SK-N-SH treated with all-trans-retinoic acid at 6 μM for 48 hours (cell line): Measurements from ENCODE around the gene STK35.

Experiments used
- ATAC-seq: fragments of 200-7000 bp; cut with Tn5 transposase; 3 replicates; pipeline ENCODE4 v1.9.1; 2020; ENCODE audit warnings: mild to moderate bottlenecking, moderate library complexity
- ARNTL ChIP-seq: fragments of 450-650 bp; formaldehyde crosslinking; IDR thresholded peaks from 2 replicates; pipeline ENCODE4 v1.5.0; 2020; ENCODE audit warnings: low read depth, mild to moderate bottlenecking, moderate library complexity, borderline replicate concordance
- BACH2 ChIP-seq: fragments of 250-450 bp; sonication (Bioruptor Pico); IDR thresholded peaks from 2 replicates; pipeline ENCODE4 v1.9.0; 2021; ENCODE audit warnings: mild to moderate bottlenecking, borderline replicate concordance
- CREB5 ChIP-seq: fragments of 250-450 bp; sonication (Bioruptor Pico); IDR thresholded peaks from 2 replicates; pipeline ENCODE4 v1.5.1; 2020; ENCODE audit warnings: low read depth, mild to moderate bottlenecking, moderate library complexity
- CSDC2 ChIP-seq: fragments of 250-450 bp; sonication (Bioruptor Pico); IDR thresholded peaks from 2 replicates; pipeline ENCODE4 v1.5.0; 2020; ENCODE audit warnings: mild to moderate bottlenecking, moderate library complexity
- CSRNP3 ChIP-seq: fragments of 250-450 bp; sonication (Bioruptor Pico); IDR thresholded peaks from 2 replicates; pipeline ENCODE4 v1.5.1; 2021; ENCODE audit warnings: mild to moderate bottlenecking, moderate library complexity
- ESRRG ChIP-seq: fragments of 250-450 bp; sonication (Bioruptor Pico); IDR thresholded peaks from 2 replicates; pipeline ENCODE4 v1.6.1; 2021; ENCODE audit warnings: mild to moderate bottlenecking
- GLIS3 ChIP-seq: fragments of 250-450 bp; sonication (Bioruptor Pico); IDR thresholded peaks from 2 replicates; pipeline ENCODE4 v1.5.0; 2020; ENCODE audit warnings: mild to moderate bottlenecking, moderate library complexity
- ISL1 ChIP-seq: fragments of 250-450 bp; sonication (Bioruptor Pico); IDR thresholded peaks from 2 replicates; pipeline ENCODE4 v2.1.2; 2022; ENCODE audit warnings: mild to moderate bottlenecking, moderate library complexity
- OSR1 ChIP-seq: fragments of 250-450 bp; sonication (Bioruptor Pico); IDR thresholded peaks from 2 replicates; pipeline ENCODE4 v1.8.0; 2022; ENCODE audit warnings: moderate library complexity, mild to moderate bottlenecking, inconsistent platforms
- PATZ1 ChIP-seq: fragments of 250-450 bp; sonication (Bioruptor Pico); IDR thresholded peaks from 2 replicates; pipeline ENCODE4 v1.8.0; 2020; ENCODE audit warnings: mild to moderate bottlenecking, moderate library complexity, borderline replicate concordance
- POU6F1 ChIP-seq: fragments of 250-450 bp; sonication (Bioruptor Pico); IDR thresholded peaks from 2 replicates; pipeline ENCODE4 v1.8.0; 2021; ENCODE audit warnings: low read depth, mild to moderate bottlenecking, moderate library complexity, borderline replicate concordance
- PPARA ChIP-seq: fragments of 250-450 bp; sonication (Bioruptor Pico); IDR thresholded peaks from 2 replicates; pipeline ENCODE4 v1.5.0; 2020; ENCODE audit warnings: mild to moderate bottlenecking, borderline replicate concordance
- TCF4 ChIP-seq: fragments of 250-450 bp; sonication (Bioruptor Pico); IDR thresholded peaks from 2 replicates; pipeline ENCODE4 v1.8.0; 2021; ENCODE audit warnings: mild to moderate bottlenecking, moderate library complexity, borderline replicate concordance
- TOX ChIP-seq: fragments of 250-450 bp; sonication (Bioruptor Pico); IDR thresholded peaks from 2 replicates; pipeline ENCODE4 v1.8.0; 2021; ENCODE audit warnings: mild to moderate bottlenecking, moderate library complexity, borderline replicate concordance
- TSHZ2 ChIP-seq: fragments of 250-450 bp; sonication (Bioruptor Pico); IDR thresholded peaks from 2 replicates; pipeline ENCODE4 v1.5.0; 2020; ENCODE audit warnings: mild to moderate bottlenecking, moderate library complexity
- ZC3H10 ChIP-seq: fragments of 250-450 bp; sonication (Bioruptor Pico); IDR thresholded peaks from 2 replicates; pipeline ENCODE4 v1.5.1; 2021; ENCODE audit warnings: mild to moderate bottlenecking, moderate library complexity
- ZFP3 ChIP-seq: fragments of 250-450 bp; sonication (Bioruptor Pico); IDR thresholded peaks from 2 replicates; pipeline ENCODE4 v1.5.0; 2020; ENCODE audit warnings: mild to moderate bottlenecking, moderate library complexity
- ZFP30 ChIP-seq: fragments of 450-650 bp; formaldehyde crosslinking; IDR thresholded peaks from 2 replicates; pipeline ENCODE4 v1.5.0; 2022; ENCODE audit warnings: mild to moderate bottlenecking, moderate library complexity
- ZNF565 ChIP-seq: fragments of 450-650 bp; formaldehyde crosslinking; conservative IDR thresholded peaks from 2 replicates; pipeline ENCODE4 v1.5.0; 2020; ENCODE audit warnings: low read depth, mild to moderate bottlenecking, moderate library complexity
- ZNF70 ChIP-seq: fragments of 450-650 bp; formaldehyde crosslinking; IDR thresholded peaks from 2 replicates; pipeline ENCODE4 v1.5.0; 2020; ENCODE audit warnings: mild to moderate bottlenecking, moderate library complexity
- ZNF8 ChIP-seq: fragments of 450-650 bp; formaldehyde crosslinking; IDR thresholded peaks from 2 replicates; pipeline ENCODE4 v1.5.0; 2020; ENCODE audit warnings: mild to moderate bottlenecking, moderate library complexity

Gene STK35

GRCh38 chr20:2128542-2128941, 26.9 kb downstream of the STK35 start:
- ATAC-seq: no peak
- TF ChIP-seq ZNF565 (CRISPR knock-in tag) (no peak), TCF4 (CRISPR knock-in tag) (no peak), TSHZ2 (no peak), ARNTL (CRISPR knock-in tag) (no peak), ZNF8 (CRISPR knock-in tag) (no peak), ZFP30 (CRISPR knock-in tag) (no peak), CSRNP3 (CRISPR knock-in tag) (no peak), CREB5 (CRISPR knock-in tag) (no peak), PPARA (no peak), TOX (CRISPR knock-in tag) (no peak), CSDC2 (CRISPR knock-in tag) (no peak), ZFP3 (CRISPR knock-in tag) (no peak), GLIS3 (CRISPR knock-in tag) (no peak), POU6F1 (CRISPR knock-in tag) (no peak), ESRRG (CRISPR knock-in tag) (no peak), ZC3H10 (CRISPR knock-in tag) (no peak), ISL1 (CRISPR knock-in tag) (no peak)

GRCh38 chr20:2130062-2130591, 28.5 kb downstream of the STK35 start:
- TF ChIP-seq ISL1 (CRISPR knock-in tag): no peak
- TF ChIP-seq ZC3H10 (CRISPR knock-in tag): no peak
- no peak for TF ChIP-seq OSR1 (CRISPR knock-in tag)
- no peak for TF ChIP-seq BACH2 (CRISPR knock-in tag)
- TF ChIP-seq ZFP30 (CRISPR knock-in tag): no peak
- no peak for TF ChIP-seq ZNF8 (CRISPR knock-in tag)
- no peak for TF ChIP-seq CREB5 (CRISPR knock-in tag)
- TF ChIP-seq, all 23 proteins: peak for 0
- no peak for ATAC-seq

- ATAC-seq: no peak
- TF ChIP-seq ISL1 (CRISPR knock-in tag) (no peak), BACH2 (CRISPR knock-in tag) (no peak), CSDC2 (CRISPR knock-in tag) (no peak), GLIS3 (CRISPR knock-in tag) (no peak), OSR1 (CRISPR knock-in tag) (no peak), ZNF565 (CRISPR knock-in tag) (no peak), ZNF8 (CRISPR knock-in tag) (no peak)
These were observed 29.1 kb downstream of the STK35 start for GRCh38 chr20:2130683-2131082.

- ATAC-seq: peak; percentile 70
- TF ChIP-seq CSDC2 (CRISPR knock-in tag): no peak
- TF ChIP-seq ZNF70 (CRISPR knock-in tag): no peak
- no peak for TF ChIP-seq TCF4 (CRISPR knock-in tag)
- no peak for TF ChIP-seq ZFP3 (CRISPR knock-in tag)
- no peak for TF ChIP-seq CSRNP3 (CRISPR knock-in tag)
- TF ChIP-seq ISL1 (CRISPR knock-in tag): no peak
- no peak for TF ChIP-seq PATZ1 (CRISPR knock-in tag)
- no peak for TF ChIP-seq PPARA
- TF ChIP-seq TOX (CRISPR knock-in tag): no peak
- TF ChIP-seq CREB5 (CRISPR knock-in tag): no peak
These were observed 29.7 kb downstream of the STK35 start for GRCh38 chr20:2131366-2131765.
